Measurements from ENCODE around the gene AGBL1.
"Not testable (repeated sequence)": the region's sequence is repeated elsewhere in the genome, so short reads cannot be mapped to it uniquely, and the experiment has no call there.

Gene AGBL1

DNA sequence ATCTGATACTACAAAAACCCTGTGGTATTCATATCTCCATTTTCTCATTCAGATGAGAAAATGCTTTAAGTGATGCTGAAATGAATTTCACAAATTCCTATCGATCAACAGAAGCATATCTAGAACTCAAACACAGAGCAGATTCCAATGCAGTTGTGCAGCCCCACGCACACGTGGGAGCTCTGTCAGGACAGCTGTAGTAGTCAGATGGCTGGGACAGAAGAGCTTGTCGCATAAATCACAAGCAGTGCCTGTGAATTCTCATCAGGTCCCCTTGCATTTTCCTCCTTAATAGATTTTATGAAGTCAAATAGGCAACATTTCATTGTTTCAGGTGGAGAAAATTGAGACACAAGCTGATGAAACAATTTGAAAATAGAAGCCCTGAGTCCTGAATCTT, 792.3 kb downstream of the AGBL1 start:
- no peak for DNase-seq (ENCODE audit: low read depth)

DNA sequence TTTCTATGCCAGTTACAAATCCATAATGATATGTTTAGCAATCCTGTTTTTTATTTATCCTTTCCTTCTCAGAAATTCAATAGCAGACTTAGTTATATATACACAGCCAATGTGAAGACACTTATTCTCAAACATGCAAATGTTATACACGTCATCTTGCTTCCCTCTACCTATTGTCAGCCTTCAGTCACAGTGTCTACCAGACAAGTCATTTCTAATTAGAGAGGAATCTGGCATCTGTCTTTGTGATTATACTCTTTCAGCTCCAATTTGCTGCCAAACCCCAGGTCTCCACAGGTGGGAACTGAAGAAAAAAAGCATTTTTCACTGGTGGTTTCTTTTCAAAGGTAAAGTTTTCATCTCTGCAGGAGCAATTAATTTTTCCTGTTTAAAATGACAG, 793.1 kb downstream of the AGBL1 start:
- no peak for DNase-seq (ENCODE audit: low read depth)

DNA sequence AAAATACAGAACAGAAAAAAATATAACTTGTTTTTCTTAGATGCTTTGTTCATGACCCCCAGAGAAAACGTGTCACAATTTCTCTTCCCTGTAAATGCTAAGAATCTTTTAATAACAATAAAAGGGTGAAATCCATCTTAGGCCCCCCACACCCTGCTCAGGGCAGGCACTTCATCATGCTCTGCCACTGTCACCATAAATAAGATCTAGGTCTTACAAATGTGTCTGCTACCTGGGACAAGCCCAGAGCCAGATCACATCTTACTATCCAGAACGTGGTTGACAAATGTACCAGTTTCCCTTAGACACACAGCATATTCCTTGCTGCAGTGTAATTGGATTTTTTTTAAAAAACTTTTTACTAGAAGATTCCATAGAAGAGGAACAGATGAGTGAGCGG, 795.4 kb downstream of the AGBL1 start:
- DNase-seq (ENCODE audit: low read depth) = no peak

DNA sequence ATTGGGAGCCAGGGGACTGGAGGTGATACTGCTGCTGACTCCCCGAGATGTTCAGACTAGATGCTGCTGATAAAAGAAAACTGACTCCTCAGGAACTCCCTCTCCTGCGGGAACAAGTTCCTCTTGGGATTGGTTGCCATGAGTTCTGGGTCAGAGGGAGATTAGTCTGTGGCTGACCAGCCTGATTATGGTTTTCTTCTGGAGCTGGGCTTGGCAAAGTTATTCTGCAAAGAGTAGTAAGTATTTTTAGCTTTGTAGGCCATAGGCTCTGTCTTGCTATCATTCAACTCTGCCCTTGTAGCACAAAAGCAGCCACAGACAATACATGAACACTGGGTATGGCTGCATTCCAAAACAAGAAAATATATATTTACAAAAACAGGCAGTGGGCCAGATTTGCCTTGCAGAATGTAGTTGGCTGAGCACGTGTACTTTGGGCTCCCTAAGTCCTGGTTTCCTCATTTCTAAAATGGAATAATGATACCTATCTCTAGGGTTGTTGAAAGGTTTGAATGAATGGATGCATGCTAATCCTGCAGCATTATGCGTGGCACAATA, 796.8 kb downstream of the AGBL1 start:
- DNase-seq (ENCODE audit: low read depth) = no peak

DNA sequence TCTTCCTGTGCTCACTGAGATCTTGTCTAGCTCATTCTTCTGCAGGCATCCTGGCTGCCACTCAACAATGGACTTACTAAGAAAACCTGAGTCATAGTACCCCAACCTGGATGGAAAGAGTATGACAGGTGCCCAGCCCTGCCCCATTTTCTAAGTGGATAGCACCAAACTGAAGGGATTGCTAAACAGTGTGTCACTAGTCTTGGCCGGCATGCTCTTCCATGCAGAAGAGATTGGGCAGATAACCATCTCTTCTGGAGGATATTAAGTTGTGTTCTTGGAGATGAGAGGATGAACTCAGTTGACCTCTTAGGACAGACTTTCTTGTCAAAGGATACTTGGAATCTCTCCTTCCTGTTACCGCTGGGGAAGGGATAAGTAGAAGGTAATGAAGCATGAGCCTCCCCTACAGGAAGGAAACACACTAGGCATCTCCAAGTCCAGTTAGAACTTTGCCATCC, 797.5 kb downstream of the AGBL1 start:
- no peak for DNase-seq (ENCODE audit: low read depth)

DNA sequence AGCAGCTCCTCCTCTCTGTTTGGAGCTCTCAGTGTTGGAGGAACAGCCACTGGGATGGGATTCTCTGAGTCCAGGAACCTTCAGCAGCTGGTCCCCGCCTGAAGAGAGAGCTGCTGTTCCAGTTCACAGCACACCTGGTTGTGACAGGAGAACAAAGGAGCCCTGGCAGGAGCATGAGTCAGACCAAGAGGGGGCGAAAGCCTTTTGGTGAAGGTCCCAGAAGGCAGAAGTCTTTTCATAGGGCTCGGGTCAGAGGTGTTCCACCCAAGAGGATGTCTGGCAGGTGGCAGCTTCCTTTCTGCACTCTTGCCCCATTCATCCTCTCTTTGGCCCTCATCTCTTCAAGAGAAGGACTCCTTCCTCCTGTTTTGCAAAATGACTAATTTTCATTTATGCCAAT, 799.2 kb downstream of the AGBL1 start:
- not testable (repeated sequence) for DNase-seq (ENCODE audit: low read depth)

DNA sequence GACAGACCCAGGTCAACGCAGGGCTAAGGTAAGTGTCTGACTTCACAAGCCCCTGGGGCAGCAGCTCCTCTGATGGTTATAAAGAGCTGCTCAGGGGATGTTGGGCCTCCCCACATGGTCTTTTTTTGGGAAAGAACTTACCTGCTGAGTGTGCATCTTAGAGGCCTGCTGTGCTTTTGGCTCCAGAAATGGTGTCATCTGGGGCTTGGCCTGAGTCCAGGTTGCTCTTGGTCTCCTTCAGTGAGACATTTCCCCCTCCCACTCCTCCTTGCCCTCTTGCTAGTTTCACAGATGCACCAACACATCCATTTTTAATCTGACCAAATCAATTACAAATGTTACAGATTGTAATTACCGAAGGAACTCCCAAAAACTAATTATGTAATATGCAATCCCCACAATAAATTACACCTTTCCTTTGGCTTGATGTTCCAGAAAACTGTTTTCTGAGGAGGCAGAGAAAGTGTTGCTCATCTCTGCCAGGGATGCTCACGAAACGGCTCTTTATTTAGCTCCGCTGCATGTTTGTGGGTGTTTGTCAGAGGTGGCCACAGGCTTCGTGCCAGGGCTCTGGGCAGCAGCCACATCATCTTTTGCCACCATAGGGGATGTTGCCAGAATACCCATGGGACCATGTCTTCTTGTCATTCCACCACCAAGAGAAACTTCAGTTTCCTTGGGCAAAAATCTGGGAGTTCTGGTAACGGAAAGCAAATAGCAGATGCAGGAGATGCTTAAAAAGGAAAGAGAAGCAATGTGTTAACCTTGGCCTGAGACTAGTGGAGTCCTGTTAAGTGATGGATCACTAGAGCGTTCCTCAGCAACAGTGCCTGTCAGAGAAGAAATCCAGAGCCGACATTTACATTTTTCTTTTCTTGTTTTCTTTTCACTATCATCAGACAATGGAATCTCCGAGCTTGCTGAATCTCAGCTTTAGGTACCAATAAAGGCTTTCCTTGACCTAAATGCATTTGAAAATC, 799.9 kb downstream of the AGBL1 start:
- DNase-seq (ENCODE audit: low read depth) = no peak

DNA sequence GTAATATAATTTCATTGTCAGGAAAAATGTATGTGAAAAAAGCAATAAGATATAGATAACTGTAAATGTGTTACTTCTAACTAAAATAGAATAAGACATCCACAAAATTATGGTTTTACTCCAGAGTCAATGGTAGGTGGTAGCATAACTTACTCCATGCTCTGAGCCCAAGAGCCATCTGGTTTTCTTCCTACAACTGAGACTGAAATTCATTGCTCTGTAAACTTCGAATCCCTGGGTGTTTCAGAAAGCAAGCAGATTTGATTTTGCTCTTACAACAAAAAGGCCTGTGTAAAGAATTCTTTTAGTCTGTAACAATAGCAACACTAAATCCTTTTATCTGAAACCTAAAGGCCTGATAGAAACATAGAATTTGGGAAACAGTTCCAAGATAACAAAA, 805.9 kb downstream of the AGBL1 start:
- DNase-seq (ENCODE audit: low read depth) = no peak

DNA sequence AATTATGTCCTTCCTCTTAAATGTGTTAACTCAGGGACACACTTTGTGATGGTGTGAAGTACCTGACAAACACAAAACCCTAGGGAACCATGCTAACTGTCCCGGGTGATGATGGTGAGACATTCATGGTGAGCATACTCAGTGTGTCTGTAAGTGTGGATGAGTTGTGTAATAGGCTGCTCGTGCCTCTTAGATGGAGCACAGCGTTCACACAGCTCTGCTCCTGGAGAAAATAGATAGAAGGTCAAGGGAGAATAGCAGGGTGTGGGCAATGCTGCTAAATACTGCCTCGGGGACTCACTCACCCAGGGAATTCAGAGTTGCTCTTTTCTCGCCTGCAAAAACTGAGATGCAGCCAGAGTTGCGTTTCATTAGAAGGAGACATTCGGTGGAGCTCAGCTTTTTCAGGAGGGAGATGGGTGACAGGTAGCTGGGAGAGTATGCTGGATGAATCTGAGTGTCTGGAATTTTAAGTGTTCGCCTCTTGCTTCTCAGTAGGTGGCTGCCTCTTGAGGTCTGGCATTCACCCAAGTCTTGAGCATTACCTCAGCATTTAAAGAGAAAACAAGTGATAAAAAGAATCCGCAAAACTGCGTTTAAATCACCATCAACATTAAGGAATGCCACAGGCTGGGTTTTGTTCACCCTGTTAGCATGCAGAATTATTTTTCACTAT, 813.2 kb downstream of the AGBL1 start:
- no peak for DNase-seq (ENCODE audit: low read depth)

DNA sequence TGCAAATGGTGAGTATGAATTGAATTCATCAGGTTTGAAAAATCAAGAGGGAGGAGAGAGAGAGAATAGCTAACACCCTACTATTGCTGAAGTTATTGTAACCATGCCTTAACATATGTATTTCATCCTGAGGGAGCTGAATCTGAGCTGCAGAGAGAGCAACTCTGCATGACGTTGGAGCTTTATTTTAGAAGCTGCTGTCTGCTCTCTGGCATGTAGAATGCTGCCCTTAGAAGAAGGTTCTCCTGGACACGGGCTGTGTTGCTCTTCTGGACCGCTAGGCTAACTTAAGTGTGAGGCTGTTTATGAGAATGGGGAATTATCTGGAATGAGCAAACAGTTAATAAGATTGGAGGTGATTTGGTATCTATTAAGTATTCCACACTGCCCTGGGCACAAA, 814.6 kb downstream of the AGBL1 start:
- DNase-seq (ENCODE audit: low read depth) = no peak

DNA sequence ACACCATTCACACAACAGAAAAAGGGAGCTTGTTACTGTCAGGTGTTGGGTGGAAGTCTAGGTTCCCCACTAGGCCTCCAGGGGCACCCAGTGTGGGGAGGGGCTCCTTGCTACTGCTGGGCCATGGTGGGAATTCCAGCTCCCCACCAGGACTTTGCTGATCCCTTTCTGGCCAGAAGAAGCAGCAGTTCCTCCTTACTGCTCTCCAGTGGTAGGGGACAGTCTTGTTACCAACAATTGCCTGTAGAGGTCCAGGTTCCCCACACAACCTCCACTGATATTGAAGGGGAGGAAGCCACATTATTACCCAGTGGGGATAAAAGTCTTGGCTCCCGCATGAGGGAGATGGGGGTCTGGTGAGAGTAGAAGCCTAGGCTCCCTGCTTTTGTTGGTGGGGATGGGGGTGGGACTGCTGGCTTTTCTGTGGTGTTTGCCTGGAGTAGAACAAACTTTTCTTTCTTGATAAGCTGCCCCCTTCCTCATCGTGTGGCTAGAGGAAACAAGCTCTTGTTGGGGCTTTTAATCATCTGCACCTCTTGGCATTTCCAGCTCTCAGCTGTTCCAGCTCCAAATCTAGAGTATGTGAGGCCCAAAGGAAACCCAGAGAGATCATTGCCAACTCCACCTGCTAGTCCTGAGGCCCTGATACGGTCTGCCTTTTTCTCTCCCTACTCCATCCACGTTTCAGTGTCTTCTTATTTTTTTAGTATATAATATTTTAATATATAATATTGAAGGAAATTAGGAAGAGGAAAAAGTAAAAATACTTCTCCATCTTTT, 824.2 kb downstream of the AGBL1 start:
- DNase-seq (ENCODE audit: low read depth) = no peak

DNA sequence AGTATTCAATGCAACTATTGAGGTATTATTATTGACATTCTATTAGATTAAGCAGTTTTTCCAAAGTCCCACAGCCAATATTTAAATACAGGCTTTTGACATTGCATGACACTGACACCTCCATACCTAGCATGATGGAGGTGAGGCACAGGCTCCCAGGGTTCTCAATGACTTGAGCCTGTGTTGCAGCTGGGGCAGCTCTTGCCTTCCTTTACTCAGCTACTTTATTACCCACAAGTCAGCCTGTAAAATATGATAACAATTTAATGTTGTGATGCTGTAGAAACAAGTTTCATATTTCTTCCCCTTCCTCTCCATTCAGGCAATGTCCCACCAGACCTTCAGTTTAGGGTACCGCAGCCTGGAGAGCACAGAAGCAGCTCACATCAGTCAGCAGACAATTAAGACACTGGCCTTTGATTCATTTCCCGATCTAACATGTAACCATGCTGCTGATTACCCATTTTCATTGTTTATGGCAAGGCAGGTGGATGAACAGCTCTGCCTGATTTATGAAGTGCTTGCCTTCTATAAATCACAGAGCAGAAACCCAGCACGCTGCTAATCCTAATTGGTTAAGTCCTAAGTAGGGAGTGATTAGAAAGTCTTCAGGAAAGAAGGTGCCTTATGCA, 826.1 kb downstream of the AGBL1 start:
- DNase-seq (ENCODE audit: low read depth) = no peak

DNA sequence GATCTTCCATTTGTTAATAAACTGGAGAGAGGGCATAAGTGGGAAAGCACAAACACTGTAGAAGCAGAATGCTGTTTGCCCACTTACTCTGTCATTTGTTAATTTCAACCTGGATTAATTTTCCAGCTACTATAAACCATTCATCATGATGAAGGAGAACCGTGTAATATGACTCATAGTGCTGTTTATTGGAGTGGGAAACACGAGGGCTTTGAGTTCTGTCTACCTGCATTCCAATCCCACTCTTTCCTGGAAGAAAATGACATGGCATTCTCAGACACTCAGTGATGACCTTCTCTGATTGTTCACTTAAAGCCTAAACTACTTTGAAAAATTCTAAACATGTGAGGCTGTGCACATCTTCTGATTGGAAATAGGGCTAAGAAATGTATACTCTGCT, 826.7 kb downstream of the AGBL1 start:
- DNase-seq (ENCODE audit: low read depth) = no peak

DNA sequence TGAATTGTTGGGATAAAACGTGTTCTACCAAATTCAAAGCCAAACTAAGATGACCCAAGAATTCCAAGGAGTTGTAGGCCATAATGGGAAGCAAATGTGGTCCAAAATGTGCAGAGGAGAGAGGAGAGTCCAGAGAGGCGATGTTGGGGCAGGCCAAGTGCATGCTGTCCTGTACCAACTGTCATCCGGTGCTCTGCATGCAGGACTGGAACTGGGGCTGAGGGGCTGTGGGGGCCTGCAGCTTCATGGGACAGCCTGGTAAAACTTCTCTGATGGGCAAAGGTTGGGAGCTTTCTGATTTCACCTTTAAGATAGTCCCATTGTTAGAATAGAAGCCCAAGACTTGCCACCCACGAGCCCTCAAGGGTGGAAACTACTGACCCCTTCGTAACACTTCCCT, 831.4 kb downstream of the AGBL1 start:
- no peak for DNase-seq (ENCODE audit: low read depth)

DNA sequence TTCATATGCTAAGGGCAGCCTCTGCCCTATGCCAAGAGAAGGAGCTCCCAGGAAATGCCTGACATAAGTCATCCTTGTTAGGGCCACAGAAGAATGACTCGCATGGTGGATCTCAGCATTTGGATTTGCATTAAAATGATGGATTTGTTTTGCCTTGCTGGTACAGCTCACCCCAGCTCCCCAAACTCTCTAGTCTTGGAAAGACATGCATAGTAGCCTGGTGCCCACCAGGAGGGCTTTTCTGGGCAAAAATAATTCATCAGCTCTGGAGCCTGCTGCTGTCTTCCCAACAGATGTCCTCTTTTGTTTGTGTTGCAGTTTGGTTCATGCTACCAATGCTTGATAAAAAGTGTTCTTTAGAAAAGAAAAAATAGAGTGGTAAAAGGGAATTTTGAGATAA, 833.0 kb downstream of the AGBL1 start:
- DNase-seq (ENCODE audit: low read depth) = no peak

DNA sequence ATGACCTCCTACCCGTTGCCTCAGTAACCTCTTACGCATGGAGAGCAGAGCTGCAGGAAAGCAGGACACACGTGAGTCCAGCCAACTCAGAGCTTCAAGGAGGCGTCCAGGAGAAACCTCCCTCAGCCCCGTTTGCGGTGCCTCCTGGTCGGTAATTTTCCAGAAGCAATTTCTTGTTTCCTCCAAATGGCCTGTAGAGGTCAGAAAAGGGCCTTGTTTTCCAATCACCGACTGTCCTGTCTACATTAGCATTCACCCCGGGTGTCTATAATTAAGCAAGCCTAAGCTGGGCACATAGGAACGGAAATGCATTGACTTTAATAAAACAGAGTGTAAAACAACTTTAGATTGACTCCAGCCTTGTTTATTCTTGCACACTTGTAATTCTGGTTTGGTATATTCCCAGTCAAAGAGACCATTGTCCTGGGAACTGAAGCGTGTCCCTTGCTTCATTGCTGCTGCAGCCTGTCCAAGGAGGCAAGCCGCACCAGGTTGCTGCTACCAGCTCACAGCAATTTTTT, 836.2 kb downstream of the AGBL1 start:
- no peak for DNase-seq (ENCODE audit: low read depth)

DNA sequence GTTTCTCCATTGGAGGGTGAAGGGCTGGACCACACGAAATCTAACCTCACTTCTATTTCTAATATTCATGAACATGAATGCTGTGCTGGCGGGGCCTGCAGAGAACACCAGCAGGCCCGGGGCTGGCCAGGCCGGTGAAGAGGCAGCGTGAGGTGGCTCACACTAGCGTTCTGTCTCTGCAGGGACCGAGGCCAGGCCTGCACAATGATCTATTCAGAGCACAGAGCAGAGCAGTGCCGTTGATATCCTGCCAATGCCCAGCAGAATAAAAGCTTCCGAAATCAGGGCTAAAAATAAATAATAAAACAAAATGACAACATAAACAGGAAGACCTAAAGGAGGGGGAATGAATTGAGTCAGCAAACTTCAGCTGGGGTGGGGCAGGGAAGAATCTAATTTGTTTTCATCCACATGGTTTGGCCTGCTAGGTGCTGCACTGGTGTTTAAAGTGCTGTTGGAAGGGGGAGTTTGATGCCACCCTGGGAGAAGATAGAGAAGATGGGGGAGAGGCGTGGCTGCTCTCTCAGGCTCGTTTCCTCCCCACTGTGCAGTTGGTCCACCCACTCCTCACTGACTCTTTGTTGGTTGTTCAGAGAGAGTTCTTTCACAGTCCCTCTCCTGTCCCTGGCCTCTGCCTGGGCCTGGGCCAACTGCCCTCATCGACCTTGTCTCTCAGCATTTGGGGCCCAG, 837.1 kb downstream of the AGBL1 start:
- DNase-seq (ENCODE audit: low read depth) = no peak

DNA sequence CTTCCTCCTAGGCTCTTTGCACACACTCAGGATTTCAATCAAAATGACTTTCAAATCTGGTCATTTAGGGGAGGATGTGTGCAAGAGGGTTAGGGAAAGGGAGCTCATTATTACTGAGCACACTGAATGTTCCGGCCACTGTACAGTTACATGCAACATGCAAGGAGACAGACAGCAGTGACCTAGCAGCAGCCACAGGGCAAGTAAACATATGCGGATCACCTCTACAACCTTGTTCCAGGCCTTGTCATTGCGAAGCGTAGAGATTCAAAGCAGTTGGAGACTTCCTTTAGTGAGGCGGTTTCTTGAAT, 837.6 kb downstream of the AGBL1 start:
- no peak for DNase-seq (ENCODE audit: low read depth)

DNA sequence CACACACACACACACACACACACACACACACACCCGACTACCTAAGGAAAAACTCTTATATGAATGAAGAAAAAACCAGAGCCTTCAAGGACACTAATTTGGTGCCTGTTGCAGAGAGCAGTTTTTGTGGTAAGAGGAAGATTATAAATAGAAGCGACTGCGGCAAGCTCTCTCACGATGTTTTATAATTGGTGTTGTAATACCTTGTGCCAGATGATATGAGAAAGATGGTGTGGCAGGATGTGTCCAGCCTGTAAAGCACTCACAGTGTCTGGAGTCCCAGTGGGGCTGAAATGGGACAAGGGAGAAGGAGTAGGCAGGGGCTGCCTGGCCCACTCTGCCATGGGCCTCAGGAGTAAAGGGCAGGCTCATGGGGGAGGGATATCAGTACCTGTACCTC, 839.9 kb downstream of the AGBL1 start:
- no peak for DNase-seq (ENCODE audit: low read depth)

DNA sequence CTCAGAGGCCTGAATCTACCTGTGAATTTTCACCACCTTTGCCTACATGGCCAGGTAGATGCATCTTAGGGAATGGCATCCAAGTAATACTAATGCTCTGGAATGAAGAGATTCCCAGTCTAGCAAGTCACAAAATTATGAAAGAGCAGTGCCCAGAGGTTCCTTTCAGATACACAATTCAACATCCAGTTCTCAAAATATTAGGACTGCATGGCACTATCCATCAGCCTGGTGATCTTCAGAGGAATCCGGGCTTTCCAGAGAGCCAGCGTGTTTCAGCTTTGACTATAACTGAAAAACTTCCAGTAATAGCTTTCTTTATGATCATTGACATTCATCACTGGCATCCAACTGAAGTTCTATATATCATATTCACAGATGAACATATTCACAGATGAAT, 849.8 kb downstream of the AGBL1 start:
- no peak for DNase-seq (ENCODE audit: low read depth)

DNA sequence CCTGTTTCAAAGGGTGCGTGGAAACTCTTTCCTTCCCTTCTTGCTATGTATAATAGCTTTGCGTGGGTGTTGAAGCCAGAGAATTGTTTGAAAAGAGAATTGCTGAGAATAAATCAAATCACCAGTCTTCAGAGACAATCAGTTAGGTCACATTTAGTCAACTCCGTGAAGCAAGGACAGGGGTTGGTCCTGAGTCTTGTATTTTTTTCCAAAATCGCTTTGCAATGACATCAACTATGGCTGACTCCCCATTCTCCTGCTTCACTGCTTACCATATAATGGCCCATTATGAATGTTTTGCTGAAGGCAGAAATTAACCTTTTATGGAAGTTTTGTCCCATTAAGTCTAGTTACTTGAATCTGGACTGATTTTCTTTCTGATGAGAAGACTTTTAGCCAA, 852.8 kb downstream of the AGBL1 start:
- DNase-seq (ENCODE audit: low read depth) = no peak

All from stimulated activated CD8-positive, alpha-beta memory T cell treated with anti-CD3 and anti-CD28 coated beads, Interleukin-12 subunit alpha, Interleukin-12 subunit beta, amount 100 ng/mL, for 1 hour (primary cell).